Mucosa of stomach (tissue), 1 donor: ENCODE measurements around the gene TMEM8B.

Experiments
- H3K27me3 ChIP-seq: one replicate; pipeline ENCODE4 v1.7.0; 2013; ENCODE audit warnings: mild to moderate bottlenecking, low read length; ENCODE audit not compliant: control insufficient read depth, insufficient read depth
- H3K36me3 ChIP-seq: one replicate; pipeline ENCODE4 v1.7.0; 2013; ENCODE audit warnings: low read length; ENCODE audit not compliant: control insufficient read depth, insufficient read depth
- H3K4me1 ChIP-seq: one replicate; pipeline ENCODE4 v1.7.0; 2013; ENCODE audit warnings: mild to moderate bottlenecking, low read length; ENCODE audit not compliant: control insufficient read depth, insufficient read depth
- H3K4me3 ChIP-seq: one replicate; pipeline ENCODE4 v1.7.0; 2013; ENCODE audit warnings: low read length
- H3K9ac ChIP-seq: one replicate; pipeline ENCODE4 v1.7.0; 2013; ENCODE audit warnings: mild to moderate bottlenecking, low read length, moderate library complexity
- H3K9me3 ChIP-seq: one replicate; pipeline ENCODE4 v1.7.0; 2013; ENCODE audit warnings: mild to moderate bottlenecking, low read length, moderate library complexity; ENCODE audit not compliant: control insufficient read depth
- donor health status: Pancreatic carcinoma.

Gene TMEM8B

DNA sequence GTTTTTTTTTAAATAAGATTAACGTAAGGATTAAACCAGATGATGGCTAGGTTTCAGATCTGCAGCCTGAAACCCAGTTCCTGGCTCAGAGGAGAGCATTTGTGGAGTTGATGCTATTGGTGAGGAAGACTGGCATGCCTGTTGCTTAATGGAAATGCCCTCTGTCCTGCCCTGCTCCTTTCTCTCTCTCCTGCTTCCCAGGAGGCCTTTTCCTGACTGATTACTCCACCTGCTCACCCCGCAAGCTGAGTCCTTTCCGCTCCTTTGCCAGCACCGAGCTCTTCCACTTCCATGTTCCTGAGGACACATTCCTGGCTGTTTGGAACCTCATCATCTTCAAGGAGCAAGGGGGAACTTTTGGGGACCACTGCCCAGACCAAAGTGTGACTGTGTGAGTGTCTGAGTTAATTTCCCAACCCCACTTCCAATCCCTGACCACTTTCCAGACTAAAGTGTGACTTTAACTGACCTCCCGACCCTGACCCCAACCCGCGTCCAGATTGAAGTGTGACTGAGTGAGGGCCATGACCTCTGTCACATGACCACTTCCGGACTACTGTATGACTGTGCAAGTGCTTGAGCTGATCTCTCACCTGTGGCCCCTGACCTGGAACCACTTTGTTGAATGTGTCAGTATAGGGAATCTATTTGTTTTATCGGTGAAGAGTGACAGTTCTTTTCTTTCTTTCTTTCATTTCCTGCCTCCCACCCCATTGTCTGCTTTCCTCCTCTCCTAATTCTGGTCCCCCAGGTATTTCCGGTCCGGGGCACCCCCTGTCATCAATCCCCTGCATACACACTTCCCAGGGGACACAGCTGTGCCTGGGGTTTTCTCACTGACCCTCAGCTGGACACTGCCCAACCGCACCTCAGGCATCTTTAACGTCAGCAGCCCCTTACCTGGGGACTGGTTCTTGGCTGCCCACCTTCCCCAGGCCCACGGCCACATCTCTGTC, 5.5 kb downstream of the TMEM8B start:
- H3K27me3 ChIP-seq: no peaks in the 10 kb centered on the region
- no peaks in the 10 kb centered on the region for H3K36me3 ChIP-seq
- H3K4me1 ChIP-seq: peaks cover 51% of the 10 kb centered on the region
- peak overlapping the region; percentile 57 for H3K9ac ChIP-seq
- H3K4me3 ChIP-seq: no peak overlapping the region
- H3K9me3 ChIP-seq: no peaks in the 10 kb centered on the region

DNA sequence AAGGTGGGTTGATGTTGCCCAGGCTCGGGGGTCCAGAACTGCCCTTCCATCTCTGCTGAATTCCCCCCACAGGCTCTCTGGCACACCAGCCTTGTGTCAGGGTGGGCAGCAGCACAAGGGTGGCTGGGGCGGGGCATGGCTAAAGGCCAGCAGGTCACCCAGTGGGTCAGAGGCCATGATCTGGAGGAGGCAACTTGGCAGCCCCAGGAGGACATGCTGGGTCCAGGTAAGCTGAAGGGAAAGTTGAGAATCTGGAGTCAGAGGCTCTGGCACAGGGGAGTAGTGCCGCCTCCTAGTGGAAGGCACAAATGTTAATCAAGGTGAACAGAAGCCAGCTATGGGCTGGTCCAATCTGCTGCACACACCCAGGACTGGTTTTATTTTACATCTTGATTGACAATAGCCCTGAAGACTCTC, 6.2 kb downstream of the TMEM8B start:
- Histone ChIP-seq H3K36me3 (no peaks in the 10 kb centered on the region), H3K27me3 (no peaks in the 10 kb centered on the region), H3K9me3 (no peaks in the 10 kb centered on the region), H3K4me1 (peaks cover 44% of the 10 kb centered on the region), H3K4me3 (no peak overlapping the region), H3K9ac (no peak overlapping the region)

DNA sequence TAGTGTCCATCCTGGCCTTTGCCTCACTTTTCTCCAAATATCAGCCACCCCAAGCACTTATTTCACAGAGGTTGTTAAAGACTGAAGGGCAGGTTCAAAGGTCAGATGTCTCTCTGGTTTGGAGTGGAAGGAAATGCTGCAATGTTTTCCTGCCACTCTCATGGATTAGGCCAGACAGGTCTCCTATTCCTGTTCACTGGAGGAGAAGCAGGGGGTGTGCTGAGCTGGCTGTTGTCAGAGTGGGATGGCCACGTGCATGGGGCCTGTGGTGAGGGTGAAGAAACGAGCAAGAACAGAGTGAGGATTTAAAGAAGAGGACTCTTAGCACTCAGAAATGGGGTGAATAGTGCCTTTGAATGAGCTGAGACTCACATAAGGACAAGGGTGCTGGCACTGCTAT, 6.7 kb downstream of the TMEM8B start:
- Histone ChIP-seq H3K9ac (no peak overlapping the region), H3K9me3 (no peaks in the 10 kb centered on the region), H3K27me3 (no peaks in the 10 kb centered on the region), H3K4me1 (peaks cover 43% of the 10 kb centered on the region), H3K4me3 (no peak overlapping the region), H3K36me3 (no peaks in the 10 kb centered on the region)

DNA sequence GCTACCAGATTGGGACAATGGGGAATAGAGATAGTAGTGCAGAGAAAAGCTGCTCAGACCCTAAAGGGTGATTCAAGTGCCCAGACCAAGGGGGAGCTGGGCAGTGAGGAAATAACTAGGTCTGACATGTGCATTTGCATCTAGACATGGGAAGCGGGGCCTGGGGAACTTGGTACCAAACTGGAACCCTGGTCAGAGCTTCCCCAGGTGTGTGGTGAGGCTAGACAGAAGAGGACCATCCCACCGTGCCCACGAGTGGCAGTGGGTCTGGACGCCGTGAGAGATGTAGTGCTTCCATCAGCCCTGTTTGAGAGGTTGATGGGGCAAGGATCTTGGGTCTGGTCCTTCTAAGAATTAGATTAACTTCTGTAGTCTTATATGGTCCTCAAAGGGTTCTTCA, 7.6 kb downstream of the TMEM8B start:
- H3K9ac ChIP-seq: no peak overlapping the region
- H3K9me3 ChIP-seq: no peaks in the 10 kb centered on the region
- peaks cover 43% of the 10 kb centered on the region for H3K4me1 ChIP-seq
- H3K4me3 ChIP-seq: no peak overlapping the region
- no peaks in the 10 kb centered on the region for H3K27me3 ChIP-seq
- no peaks in the 10 kb centered on the region for H3K36me3 ChIP-seq

DNA sequence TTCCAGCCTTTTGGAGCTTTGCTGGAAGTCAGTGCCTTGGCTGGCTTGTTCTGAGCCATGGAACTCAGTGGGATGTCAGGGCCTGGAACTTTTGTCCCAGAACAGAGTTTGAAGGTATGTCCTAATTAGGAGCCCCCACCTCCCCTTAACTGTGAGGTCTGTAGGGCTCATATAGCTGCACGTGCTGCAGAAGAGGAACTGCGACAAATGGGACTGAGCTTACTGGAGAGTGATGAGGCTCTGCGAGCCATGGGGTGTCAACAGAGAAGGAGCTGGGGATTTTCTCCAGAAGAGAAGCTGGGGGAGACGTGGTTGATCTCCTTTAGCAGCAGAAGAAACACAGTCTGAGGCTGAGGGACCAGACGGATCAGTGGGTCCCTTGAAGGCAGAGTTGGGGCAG, 10.9 kb downstream of the TMEM8B start:
- H3K27me3 ChIP-seq: no peaks in the 10 kb centered on the region
- H3K9me3 ChIP-seq: no peaks in the 10 kb centered on the region
- no peak overlapping the region for H3K4me3 ChIP-seq
- H3K36me3 ChIP-seq: no peaks in the 10 kb centered on the region
- peaks cover 33% of the 10 kb centered on the region for H3K4me1 ChIP-seq
- H3K9ac ChIP-seq: no peak overlapping the region

DNA sequence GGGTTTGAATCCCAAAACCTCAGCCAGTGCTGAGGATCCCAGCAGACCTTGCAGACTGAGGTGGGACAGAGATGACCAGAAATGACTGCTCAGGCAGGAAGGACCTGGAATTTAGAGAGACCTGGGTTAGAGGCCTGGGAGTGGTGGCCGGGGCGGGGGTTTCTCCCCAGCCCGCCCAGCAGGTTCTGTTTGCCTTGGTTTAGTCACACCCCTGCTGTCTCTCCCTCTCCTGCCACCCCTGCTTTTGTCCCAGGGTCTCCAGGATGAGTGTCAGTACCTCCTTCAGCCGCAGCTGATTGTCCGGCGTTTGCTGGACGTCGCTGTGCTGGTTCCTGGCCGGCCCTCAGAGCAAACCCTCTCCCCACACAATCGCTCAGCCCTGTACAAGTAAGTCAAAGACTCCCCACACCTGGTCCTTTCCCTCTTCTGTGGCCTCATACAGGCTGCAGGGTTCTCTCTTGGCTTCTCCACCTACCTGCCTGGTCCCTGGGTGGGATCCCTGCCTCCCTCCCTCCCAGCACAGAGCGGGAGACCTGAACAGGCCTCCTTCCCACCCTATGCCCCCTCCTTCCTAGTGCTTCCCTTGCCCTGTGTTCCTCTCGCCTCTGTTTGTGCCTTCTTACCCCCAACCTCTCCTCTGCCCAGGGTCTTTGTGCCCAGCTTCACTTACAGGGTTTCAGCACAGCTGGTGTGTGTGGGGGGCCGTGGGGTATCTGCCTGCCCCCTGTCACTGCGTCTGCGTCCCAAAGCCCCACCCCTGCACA, 12.0 kb downstream of the TMEM8B start:
- Histone ChIP-seq H3K4me1 (peaks cover 33% of the 10 kb centered on the region), H3K9me3 (no peaks in the 10 kb centered on the region), H3K9ac (no peak overlapping the region), H3K4me3 (no peak overlapping the region), H3K36me3 (no peaks in the 10 kb centered on the region), H3K27me3 (no peaks in the 10 kb centered on the region)

DNA sequence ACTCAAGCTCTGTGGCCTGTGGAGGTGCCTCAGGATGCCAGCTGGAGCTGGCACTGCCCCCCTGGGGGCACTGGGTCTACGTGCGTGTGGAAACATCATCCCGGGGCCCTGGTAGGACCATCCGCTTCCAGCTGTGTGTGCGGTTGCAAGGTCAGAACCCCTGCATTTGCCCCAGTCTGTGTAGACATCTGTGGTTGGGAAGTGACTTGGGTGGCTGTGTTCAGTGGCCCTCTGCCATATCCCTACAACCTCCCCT, 12.5 kb downstream of the TMEM8B start:
- Histone ChIP-seq H3K4me1 (peaks cover 33% of the 10 kb centered on the region), H3K9me3 (no peaks in the 10 kb centered on the region), H3K36me3 (no peaks in the 10 kb centered on the region), H3K9ac (no peak overlapping the region), H3K4me3 (no peak overlapping the region), H3K27me3 (no peaks in the 10 kb centered on the region)

DNA sequence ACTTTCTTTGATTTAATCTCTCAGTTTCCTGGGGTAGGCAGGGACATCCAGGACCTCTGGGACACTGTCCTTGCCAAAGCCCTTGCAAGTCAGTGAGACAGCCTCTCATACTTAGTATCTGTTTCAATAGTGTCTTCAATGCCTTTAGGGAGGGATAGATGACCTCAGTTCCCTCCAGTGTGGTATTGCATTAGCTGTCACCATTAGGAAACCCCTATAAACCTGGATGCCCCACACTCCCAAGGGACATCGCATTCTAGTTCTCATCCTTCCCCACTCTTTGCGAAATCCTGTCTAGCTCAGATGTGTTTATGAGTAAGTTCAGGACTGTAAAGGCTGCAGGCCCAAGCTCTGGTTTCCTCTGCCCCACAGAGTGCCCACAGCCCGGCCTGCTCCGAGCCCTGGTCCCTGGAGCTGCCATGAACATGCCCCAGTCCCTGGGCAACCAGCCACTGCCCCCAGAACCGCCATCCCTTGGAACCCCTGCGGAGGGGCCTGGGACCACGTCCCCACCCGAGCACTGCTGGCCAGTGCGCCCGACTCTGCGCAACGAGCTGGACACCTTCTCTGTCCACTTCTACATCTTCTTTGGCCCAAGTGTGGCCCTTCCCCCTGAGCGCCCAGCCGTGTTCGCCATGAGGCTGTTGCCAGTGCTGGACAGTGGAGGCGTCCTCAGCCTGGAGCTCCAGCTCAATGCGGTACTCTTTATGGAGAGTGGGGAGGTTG, 13.2 kb downstream of the TMEM8B start:
- no peaks in the 10 kb centered on the region for H3K36me3 ChIP-seq
- H3K9ac ChIP-seq: no peak overlapping the region
- H3K4me3 ChIP-seq: no peak overlapping the region
- H3K27me3 ChIP-seq: no peaks in the 10 kb centered on the region
- H3K4me1 ChIP-seq: peaks cover 33% of the 10 kb centered on the region
- H3K9me3 ChIP-seq: no peaks in the 10 kb centered on the region

DNA sequence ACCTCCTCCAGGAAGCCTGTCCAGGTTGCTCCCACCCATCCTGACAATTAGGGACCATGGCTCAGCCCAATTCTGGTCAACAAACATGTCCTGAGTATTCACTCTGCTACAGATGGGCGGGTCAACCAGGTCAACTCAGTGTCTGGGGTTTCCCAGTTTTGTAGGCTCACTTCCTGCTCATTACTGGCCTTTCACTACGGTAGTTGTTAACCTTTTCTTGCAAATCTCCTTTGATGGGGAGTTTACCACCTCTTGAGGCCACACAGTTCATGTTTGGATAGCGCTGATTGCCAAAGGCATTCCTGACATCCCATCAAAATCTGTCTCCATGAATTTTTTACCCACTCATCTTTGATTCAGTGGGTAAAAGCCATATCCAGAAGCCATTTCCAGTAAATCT, 13.8 kb downstream of the TMEM8B start:
- H3K9me3 ChIP-seq: no peaks in the 10 kb centered on the region
- no peak overlapping the region for H3K4me3 ChIP-seq
- H3K27me3 ChIP-seq: no peaks in the 10 kb centered on the region
- H3K9ac ChIP-seq: no peak overlapping the region
- peaks cover 33% of the 10 kb centered on the region for H3K4me1 ChIP-seq
- H3K36me3 ChIP-seq: no peaks in the 10 kb centered on the region

DNA sequence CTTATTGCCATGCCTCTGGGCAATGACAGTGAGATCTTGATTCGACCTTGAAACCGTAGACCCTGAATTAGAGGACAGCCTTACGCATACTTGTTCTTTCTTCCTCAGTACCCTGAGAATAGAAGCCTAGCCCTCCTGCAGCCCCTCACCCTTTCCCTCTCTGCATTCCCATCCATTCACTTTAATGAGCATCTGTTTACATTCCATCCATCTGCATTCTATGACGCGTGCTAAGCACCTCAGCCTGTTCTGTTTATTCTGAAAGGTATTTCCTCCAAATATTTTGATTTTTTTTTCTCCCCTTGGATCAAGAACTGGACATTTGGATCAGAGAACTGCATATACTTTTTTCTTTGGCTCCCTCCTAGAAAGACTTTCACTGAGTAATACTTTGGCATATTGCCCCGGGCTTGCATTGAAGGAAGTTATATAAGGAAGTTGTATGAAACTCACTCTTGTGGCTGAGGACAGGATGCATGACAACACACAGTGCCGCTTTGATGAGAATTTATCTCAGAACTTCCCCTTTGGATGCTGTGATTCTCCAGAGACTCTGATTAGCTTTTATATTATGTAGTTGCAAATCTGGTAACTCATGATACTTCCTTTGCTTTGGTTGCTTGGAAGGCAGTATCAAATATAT, 15.7 kb downstream of the TMEM8B start:
- H3K4me3 ChIP-seq: no peak overlapping the region
- H3K27me3 ChIP-seq: no peaks in the 10 kb centered on the region
- H3K9me3 ChIP-seq: no peaks in the 10 kb centered on the region
- no peak overlapping the region for H3K9ac ChIP-seq
- peaks cover 4% of the 10 kb centered on the region for H3K36me3 ChIP-seq
- H3K4me1 ChIP-seq: peaks cover 33% of the 10 kb centered on the region

DNA sequence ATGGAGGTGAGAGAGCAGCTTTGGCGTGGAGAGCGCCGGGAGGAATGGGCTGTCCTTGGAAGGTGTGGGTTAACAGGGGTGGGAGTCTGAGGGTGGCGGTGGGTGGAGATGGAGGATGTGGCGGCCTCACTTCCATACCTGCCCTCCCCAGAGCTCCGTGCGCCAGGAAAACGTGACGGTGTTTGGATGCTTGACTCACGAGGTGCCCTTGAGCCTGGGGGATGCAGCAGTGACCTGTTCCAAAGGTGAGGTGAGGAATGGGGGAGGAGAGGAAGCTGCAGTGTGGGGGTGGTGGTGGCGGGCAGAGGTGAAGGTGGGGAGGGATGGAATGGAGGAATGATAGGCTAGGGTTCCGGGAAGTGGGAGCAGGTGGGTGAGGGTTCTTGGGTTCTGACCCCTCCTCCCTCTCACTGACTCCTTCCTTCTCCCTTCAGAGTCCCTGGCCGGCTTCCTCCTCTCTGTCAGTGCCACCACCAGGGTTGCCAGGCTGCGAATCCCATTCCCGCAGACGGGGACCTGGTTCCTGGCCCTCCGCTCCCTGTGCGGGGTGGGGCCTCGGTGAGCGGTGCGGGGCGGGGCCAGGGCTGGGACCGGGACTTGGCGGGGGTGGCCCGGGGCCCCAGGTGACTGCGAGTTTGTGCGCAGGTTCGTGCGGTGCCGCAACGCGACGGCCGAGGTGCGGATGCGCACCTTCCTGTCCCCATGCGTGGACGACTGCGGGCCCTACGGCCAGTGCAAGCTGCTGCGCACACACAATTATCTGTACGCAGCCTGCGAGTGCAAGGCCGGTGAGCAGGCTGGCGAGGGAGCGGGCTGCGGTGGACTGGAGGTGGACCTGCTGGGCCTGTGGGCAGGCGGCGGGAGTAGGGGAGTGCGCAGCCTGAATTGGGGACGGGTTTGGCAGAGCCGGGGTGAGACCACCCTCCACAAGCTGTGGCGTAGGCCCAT, 17.1 kb downstream of the TMEM8B start:
- Histone ChIP-seq H3K36me3 (peaks cover 4% of the 10 kb centered on the region), H3K4me3 (no peak overlapping the region), H3K4me1 (peaks cover 33% of the 10 kb centered on the region), H3K27me3 (no peaks in the 10 kb centered on the region), H3K9me3 (no peaks in the 10 kb centered on the region), H3K9ac (peak overlapping the region; percentile 41)
